GM23338 (cell line): ENCODE results near the gene FAM168A. TPM values are rescaled to one million over a fixed set of nuclear protein-coding genes. Genes with fewer than 3 reads are reported as not detected.

Source experiments
- ATAC-seq: fragments of 200-7000 bp; cut with Tn5 transposase; 3 replicates; pipeline ENCODE4 v1.9.1; 2020
- DNase-seq: peaks from one replicate; pipeline ENCODE4 v3.0.0-alpha.2; 2015; ENCODE audit warnings: low spot score
- H2AFZ ChIP-seq: fragments of 200-600 bp; sonication (generic); 2 replicates; pipeline ENCODE4 v1.8.0; 2016; ENCODE audit warnings: antibody characterized with exemption, mild to moderate bottlenecking, moderate library complexity
- H3F3A ChIP-seq: fragments of 200-600 bp; sonication (generic); replicated peaks from 2 replicates; pipeline ENCODE4 v1.8.0; 2017; ENCODE audit warnings: antibody characterized with exemption, mixed run types, low read depth
- H3K27ac ChIP-seq: fragments of 200-600 bp; sonication (generic); 2 replicates; pipeline ENCODE4 v1.6.1; 2016; ENCODE audit warnings: low read depth
- H3K27me3 ChIP-seq: fragments of 200-600 bp; sonication (generic); 2 replicates; pipeline ENCODE4 v1.8.0; 2016; ENCODE audit warnings: mild to moderate bottlenecking, mixed run types, moderate library complexity; ENCODE audit not compliant: insufficient read depth
- H3K36me3 ChIP-seq: fragments of 200-600 bp; sonication (generic); 2 replicates; pipeline ENCODE4 v1.8.0; 2016; ENCODE audit warnings: mild to moderate bottlenecking; ENCODE audit not compliant: insufficient read depth
- H3K4me1 ChIP-seq: fragments of 200-600 bp; sonication (generic); 2 replicates; pipeline ENCODE4 v1.8.0; 2016; ENCODE audit warnings: mild to moderate bottlenecking, moderate library complexity; ENCODE audit not compliant: insufficient read depth
- H3K4me2 ChIP-seq: fragments of 200-600 bp; sonication (generic); 2 replicates; pipeline ENCODE4 v1.7.1; 2017; ENCODE audit warnings: mixed run types
- H3K4me3 ChIP-seq: fragments of 200-600 bp; sonication (generic); 2 replicates; pipeline ENCODE4 v1.6.1; 2016; ENCODE audit warnings: mixed run types
- H3K79me2 ChIP-seq: fragments of 200-600 bp; sonication (generic); replicated peaks from 2 replicates; pipeline ENCODE4 v1.8.0; 2017; ENCODE audit warnings: mild to moderate bottlenecking; ENCODE audit not compliant: insufficient read depth
- H3K9me2 ChIP-seq: fragments of 200-600 bp; sonication (generic); 2 replicates; pipeline ENCODE4 v1.8.0; 2017; ENCODE audit not compliant: insufficient read depth
- H4K20me1 ChIP-seq: fragments of 200-600 bp; sonication (generic); replicated peaks from 2 replicates; pipeline ENCODE4 v1.8.0; 2017; ENCODE audit warnings: mild to moderate bottlenecking; ENCODE audit not compliant: insufficient read depth
- H3K27ac Mint-ChIP-seq: 2 replicates; pipeline ENCODE4 v1.8.0; 2020; ENCODE audit warnings: inconsistent platforms, mild to moderate bottlenecking, moderate library complexity, mixed read lengths
- H3K27me3 Mint-ChIP-seq: 3 replicates; pipeline ENCODE4 v1.8.0; 2022; ENCODE audit warnings: low read depth, mild to moderate bottlenecking, moderate library complexity, mixed read lengths, inconsistent platforms; ENCODE audit not compliant: insufficient read depth, poor library complexity
- H3K36me3 Mint-ChIP-seq: 3 replicates; pipeline ENCODE4 v1.8.0; 2021; ENCODE audit warnings: low read depth, mild to moderate bottlenecking, inconsistent platforms, moderate library complexity, mixed read lengths
- H3K4me1 Mint-ChIP-seq: 3 replicates; pipeline ENCODE4 v1.8.0; 2020; ENCODE audit warnings: mild to moderate bottlenecking, inconsistent platforms, mixed read lengths
- H3K4me3 Mint-ChIP-seq: 3 replicates; pipeline ENCODE4 v1.8.0; 2021; ENCODE audit warnings: moderate library complexity, mild to moderate bottlenecking, inconsistent platforms, mixed read lengths
- H3K9me3 Mint-ChIP-seq: 3 replicates; pipeline ENCODE4 v1.8.0; 2020; ENCODE audit warnings: moderate library complexity, mild to moderate bottlenecking, inconsistent platforms, mixed read lengths
- CREB1 ChIP-seq: fragments of 250-450 bp; sonication (Bioruptor Pico); IDR thresholded peaks from 2 replicates; pipeline ENCODE4 v1.5.0; 2020; ENCODE audit warnings: low read depth, mild to moderate bottlenecking, moderate library complexity
- EZH2 ChIP-seq: fragments of 200-600 bp; sonication (generic); IDR thresholded peaks from one replicate; pipeline ENCODE4 v1.8.0; 2017; ENCODE audit warnings: antibody characterized with exemption, mild to moderate bottlenecking, low read depth; ENCODE audit not compliant: unreplicated experiment
- EZH2phosphoT487 ChIP-seq: fragments of 200-600 bp; sonication (generic); IDR thresholded peaks from one replicate; pipeline ENCODE4 v1.8.1; 2018; ENCODE audit warnings: antibody characterized with exemption; ENCODE audit not compliant: unreplicated experiment
- JUNB ChIP-seq: IDR thresholded peaks from one replicate; pipeline ENCODE4 v1.6.1; 2016; ENCODE audit warnings: antibody characterized with exemption; ENCODE audit not compliant: unreplicated experiment
- NANOG ChIP-seq: IDR thresholded peaks from 2 replicates; pipeline ENCODE4 v1.6.1; 2016; ENCODE audit warnings: antibody characterized with exemption, borderline replicate concordance
- POLR2AphosphoS5 ChIP-seq: IDR thresholded peaks from 2 replicates; pipeline ENCODE4 v1.6.1; 2016; ENCODE audit warnings: antibody characterized with exemption, low read depth
- STAT1 ChIP-seq: IDR thresholded peaks from one replicate; pipeline ENCODE4 v1.6.1; 2016; ENCODE audit warnings: antibody characterized with exemption; ENCODE audit not compliant: unreplicated experiment
- ZNF331 ChIP-seq: fragments of 250-450 bp; sonication (Bioruptor Pico); IDR thresholded peaks from 2 replicates; pipeline ENCODE4 v1.5.0; 2020; ENCODE audit warnings: low read depth, mild to moderate bottlenecking, moderate library complexity
- polyA plus RNA-seq: library from polyadenylated mRNA; unstranded; fragments of >200 nt; fragmentation: Nextera tagmentation; extraction: Ambion mirVana; gene quantifications from 2 replicates; pipeline ENCODE4 v1.2.1, GENCODE V29; 2016
- total RNA-seq: library from RNA; depleted of rRNA; stranded (reverse); fragments of >200 nt; shearing (Covaris generic); gene quantifications from 2 replicates; pipeline ENCODE4 v1.2.3, GENCODE V29; 2014
- TF ChIP-seq, protein P1 (sequence below): fragments of 250-450 bp; sonication (Bioruptor Pico); IDR thresholded peaks from 2 replicates; pipeline ENCODE4 v1.5.0; 2020; ENCODE audit warnings: mild to moderate bottlenecking, moderate library complexity
- TF ChIP-seq, protein P2 (sequence below), 2 experiments: fragments of 200-600 bp in 1 of 2; sonication (generic) in 1 of 2; conservative IDR thresholded peaks; 2 replicates each; pipeline versions ENCODE4 v1.5.1 to v1.6.1; 2016 to 2017; ENCODE audit warnings: antibody characterized with exemption in 2 of 2, low read depth in 2 of 2, mild to moderate bottlenecking in 2 of 2, moderate library complexity in 1 of 2
- TF ChIP-seq, protein P3 (sequence below): IDR thresholded peaks from one replicate; pipeline ENCODE4 v1.6.1; 2018; ENCODE audit warnings: antibody characterized with exemption; ENCODE audit not compliant: unreplicated experiment

The FAM168A gene
- total and polyA plus RNA-seq, 2 experiments from 2014 or later, result 8.0 to 20.3 TPM

DNA sequence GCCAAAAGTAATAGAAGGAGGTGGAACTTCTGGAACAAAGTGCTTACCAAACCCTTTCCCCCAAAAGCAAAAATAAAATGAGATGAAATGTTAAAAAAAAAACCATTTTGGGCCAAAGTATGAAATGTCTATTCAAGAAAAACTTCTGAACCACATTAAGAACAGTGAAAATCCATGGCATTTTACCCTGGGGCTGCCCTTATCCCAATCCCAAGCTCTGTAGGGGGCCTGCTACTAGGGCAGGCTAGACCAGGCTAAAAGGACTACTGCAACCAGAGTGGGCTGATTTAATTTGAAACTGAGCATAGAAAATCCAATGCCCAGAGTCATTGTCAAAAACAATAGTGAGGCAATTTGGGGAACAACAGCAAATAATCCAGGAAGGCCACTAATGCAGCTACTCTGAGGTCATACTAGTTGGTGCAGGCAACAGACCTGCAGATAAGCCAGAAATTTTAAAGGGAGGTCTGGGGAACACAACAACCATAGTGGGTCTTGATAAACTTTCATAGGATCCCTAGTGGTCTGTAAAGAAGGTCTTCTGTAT lies 122.3 kb downstream of the FAM168A start:
- H3K9me3 Mint-ChIP-seq, result peaks cover 9% of the 10 kb centered on the region; the same call in 2 of the 3 replicates
- H3K4me1 Mint-ChIP-seq, result peaks cover 12% of the 10 kb centered on the region
- peaks cover 17% of the 10 kb centered on the region; the same call in 1 of the 2 replicates for H3K4me1 ChIP-seq
- peaks cover 7% of the 10 kb centered on the region for H3K36me3 Mint-ChIP-seq
- TF ChIP-seq NANOG (no peak), POLR2AphosphoS5 (no peak), STAT1 (no peak), JUNB (no peak), CREB1 (CRISPR knock-in tag) (no peak), ZNF331 (CRISPR knock-in tag) (no peak), EZH2phosphoT487 (no peak), EZH2 (no peak)
- TF ChIP-seq, protein P1, sequence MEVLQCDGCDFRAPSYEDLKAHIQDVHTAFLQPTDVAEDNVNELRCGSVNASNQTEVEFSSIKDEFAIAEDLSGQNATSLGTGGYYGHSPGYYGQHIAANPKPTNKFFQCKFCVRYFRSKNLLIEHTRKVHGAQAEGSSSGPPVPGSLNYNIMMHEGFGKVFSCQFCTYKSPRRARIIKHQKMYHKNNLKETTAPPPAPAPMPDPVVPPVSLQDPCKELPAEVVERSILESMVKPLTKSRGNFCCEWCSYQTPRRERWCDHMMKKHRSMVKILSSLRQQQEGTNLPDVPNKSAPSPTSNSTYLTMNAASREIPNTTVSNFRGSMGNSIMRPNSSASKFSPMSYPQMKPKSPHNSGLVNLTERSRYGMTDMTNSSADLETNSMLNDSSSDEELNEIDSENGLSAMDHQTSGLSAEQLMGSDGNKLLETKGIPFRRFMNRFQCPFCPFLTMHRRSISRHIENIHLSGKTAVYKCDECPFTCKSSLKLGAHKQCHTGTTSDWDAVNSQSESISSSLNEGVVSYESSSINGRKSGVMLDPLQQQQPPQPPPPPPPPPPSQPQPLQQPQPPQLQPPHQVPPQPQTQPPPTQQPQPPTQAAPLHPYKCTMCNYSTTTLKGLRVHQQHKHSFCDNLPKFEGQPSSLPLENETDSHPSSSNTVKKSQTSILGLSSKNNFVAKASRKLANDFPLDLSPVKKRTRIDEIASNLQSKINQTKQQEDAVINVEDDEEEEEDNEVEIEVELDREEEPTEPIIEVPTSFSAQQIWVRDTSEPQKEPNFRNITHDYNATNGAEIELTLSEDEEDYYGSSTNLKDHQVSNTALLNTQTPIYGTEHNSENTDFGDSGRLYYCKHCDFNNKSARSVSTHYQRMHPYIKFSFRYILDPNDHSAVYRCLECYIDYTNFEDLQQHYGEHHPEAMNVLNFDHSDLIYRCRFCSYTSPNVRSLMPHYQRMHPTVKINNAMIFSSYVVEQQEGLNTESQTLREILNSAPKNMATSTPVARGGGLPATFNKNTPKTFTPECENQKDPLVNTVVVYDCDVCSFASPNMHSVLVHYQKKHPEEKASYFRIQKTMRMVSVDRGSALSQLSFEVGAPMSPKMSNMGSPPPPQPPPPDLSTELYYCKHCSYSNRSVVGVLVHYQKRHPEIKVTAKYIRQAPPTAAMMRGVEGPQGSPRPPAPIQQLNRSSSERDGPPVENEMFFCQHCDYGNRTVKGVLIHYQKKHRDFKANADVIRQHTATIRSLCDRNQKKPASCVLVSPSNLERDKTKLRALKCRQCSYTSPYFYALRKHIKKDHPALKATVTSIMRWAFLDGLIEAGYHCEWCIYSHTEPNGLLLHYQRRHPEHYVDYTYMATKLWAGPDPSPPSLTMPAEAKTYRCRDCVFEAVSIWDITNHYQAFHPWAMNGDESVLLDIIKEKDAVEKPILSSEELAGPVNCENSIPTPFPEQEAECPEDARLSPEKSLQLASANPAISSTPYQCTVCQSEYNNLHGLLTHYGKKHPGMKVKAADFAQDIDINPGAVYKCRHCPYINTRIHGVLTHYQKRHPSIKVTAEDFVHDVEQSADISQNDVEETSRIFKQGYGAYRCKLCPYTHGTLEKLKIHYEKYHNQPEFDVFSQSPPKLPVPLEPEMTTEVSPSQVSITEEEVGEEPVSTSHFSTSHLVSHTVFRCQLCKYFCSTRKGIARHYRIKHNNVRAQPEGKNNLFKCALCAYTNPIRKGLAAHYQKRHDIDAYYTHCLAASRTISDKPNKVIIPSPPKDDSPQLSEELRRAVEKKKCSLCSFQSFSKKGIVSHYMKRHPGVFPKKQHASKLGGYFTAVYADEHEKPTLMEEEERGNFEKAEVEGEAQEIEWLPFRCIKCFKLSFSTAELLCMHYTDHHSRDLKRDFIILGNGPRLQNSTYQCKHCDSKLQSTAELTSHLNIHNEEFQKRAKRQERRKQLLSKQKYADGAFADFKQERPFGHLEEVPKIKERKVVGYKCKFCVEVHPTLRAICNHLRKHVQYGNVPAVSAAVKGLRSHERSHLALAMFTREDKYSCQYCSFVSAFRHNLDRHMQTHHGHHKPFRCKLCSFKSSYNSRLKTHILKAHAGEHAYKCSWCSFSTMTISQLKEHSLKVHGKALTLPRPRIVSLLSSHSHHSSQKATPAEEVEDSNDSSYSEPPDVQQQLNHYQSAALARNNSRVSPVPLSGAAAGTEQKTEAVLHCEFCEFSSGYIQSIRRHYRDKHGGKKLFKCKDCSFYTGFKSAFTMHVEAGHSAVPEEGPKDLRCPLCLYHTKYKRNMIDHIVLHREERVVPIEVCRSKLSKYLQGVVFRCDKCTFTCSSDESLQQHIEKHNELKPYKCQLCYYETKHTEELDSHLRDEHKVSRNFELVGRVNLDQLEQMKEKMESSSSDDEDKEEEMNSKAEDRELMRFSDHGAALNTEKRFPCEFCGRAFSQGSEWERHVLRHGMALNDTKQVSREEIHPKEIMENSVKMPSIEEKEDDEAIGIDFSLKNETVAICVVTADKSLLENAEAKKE, result no peak
- TF ChIP-seq, protein P2, sequence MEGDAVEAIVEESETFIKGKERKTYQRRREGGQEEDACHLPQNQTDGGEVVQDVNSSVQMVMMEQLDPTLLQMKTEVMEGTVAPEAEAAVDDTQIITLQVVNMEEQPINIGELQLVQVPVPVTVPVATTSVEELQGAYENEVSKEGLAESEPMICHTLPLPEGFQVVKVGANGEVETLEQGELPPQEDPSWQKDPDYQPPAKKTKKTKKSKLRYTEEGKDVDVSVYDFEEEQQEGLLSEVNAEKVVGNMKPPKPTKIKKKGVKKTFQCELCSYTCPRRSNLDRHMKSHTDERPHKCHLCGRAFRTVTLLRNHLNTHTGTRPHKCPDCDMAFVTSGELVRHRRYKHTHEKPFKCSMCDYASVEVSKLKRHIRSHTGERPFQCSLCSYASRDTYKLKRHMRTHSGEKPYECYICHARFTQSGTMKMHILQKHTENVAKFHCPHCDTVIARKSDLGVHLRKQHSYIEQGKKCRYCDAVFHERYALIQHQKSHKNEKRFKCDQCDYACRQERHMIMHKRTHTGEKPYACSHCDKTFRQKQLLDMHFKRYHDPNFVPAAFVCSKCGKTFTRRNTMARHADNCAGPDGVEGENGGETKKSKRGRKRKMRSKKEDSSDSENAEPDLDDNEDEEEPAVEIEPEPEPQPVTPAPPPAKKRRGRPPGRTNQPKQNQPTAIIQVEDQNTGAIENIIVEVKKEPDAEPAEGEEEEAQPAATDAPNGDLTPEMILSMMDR (conservative IDR thresholded peaks at IDR 0.05; ENCODE audit: low read depth in 2 of 2), result no peak
- TF ChIP-seq, protein P3, sequence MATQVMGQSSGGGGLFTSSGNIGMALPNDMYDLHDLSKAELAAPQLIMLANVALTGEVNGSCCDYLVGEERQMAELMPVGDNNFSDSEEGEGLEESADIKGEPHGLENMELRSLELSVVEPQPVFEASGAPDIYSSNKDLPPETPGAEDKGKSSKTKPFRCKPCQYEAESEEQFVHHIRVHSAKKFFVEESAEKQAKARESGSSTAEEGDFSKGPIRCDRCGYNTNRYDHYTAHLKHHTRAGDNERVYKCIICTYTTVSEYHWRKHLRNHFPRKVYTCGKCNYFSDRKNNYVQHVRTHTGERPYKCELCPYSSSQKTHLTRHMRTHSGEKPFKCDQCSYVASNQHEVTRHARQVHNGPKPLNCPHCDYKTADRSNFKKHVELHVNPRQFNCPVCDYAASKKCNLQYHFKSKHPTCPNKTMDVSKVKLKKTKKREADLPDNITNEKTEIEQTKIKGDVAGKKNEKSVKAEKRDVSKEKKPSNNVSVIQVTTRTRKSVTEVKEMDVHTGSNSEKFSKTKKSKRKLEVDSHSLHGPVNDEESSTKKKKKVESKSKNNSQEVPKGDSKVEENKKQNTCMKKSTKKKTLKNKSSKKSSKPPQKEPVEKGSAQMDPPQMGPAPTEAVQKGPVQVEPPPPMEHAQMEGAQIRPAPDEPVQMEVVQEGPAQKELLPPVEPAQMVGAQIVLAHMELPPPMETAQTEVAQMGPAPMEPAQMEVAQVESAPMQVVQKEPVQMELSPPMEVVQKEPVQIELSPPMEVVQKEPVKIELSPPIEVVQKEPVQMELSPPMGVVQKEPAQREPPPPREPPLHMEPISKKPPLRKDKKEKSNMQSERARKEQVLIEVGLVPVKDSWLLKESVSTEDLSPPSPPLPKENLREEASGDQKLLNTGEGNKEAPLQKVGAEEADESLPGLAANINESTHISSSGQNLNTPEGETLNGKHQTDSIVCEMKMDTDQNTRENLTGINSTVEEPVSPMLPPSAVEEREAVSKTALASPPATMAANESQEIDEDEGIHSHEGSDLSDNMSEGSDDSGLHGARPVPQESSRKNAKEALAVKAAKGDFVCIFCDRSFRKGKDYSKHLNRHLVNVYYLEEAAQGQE, result no peak
- H3K9me2 ChIP-seq, result no peaks in the 10 kb centered on the region
- no peak overlapping the region for H3K4me2 ChIP-seq
- H3K79me2 ChIP-seq, result peaks cover 36% of the 10 kb centered on the region
- peak; percentile 27 for DNase-seq
- H3K27ac Mint-ChIP-seq, result no peak overlapping the region
- no peak overlapping the region for H3K4me3 ChIP-seq
- no peaks in the 10 kb centered on the region for H3F3A ChIP-seq
- no peak overlapping the region for H3K4me3 Mint-ChIP-seq
- peaks cover 4% of the 10 kb centered on the region; the same call in 1 of the 2 replicates for H4K20me1 ChIP-seq
- H3K27me3 Mint-ChIP-seq, result peaks cover under 1% of the 10 kb centered on the region
- ATAC-seq, result peak; percentile 83
- H2AFZ ChIP-seq, result no peak overlapping the region
- H3K36me3 ChIP-seq, result no peaks in the 10 kb centered on the region
- H3K27ac ChIP-seq, result no peak overlapping the region
- no peaks in the 10 kb centered on the region for H3K27me3 ChIP-seq
